Tibial nerve (tissue), 4 donors: ENCODE measurements around the gene MUC5AC. TPM values are rescaled to one million over a fixed set of nuclear protein-coding genes. Genes with fewer than 3 reads are reported as not detected.

Experiments used
- DNase-seq, 2 donors: peaks; one replicate each; pipeline ENCODE4 v3.0.0-alpha.2; 2019; ENCODE audit warnings: low spot score in 2 of 2
- H3K27ac ChIP-seq, 4 donors: fragments of 200-600 bp; sonication (generic) in 3 of 4; one replicate each; pipeline ENCODE4 v1.5.1; 2017 to 2019; ENCODE audit warnings: mild to moderate bottlenecking in 1 of 4
- H3K27me3 ChIP-seq, 2 donors: fragments of 200-600 bp; sonication (generic) in 1 of 2; one replicate each; pipeline versions ENCODE4 v1.5.1 to v1.6.0; 2017 to 2019
- H3K36me3 ChIP-seq, 3 donors: fragments of 200-600 bp; sonication (generic); one replicate each; pipeline ENCODE4 v1.5.1; 2018 to 2019
- H3K4me1 ChIP-seq, 4 donors: fragments of 200-600 bp; sonication (generic) in 3 of 4; one replicate each; pipeline ENCODE4 v1.5.1; 2017 to 2019
- H3K4me3 ChIP-seq, 4 donors: fragments of 200-600 bp; sonication (generic) in 3 of 4; one replicate each; pipeline ENCODE4 v1.5.1; 2017 to 2019; ENCODE audit warnings: mild to moderate bottlenecking in 1 of 4, moderate library complexity in 1 of 4
- H3K9me3 ChIP-seq, 4 donors: fragments of 200-600 bp; sonication (generic) in 3 of 4; one replicate each; pipeline ENCODE4 v1.5.1; 2017 to 2019
- EP300 ChIP-seq, 2 donors: sonication (generic); formaldehyde crosslinking; IDR thresholded peaks; one replicate each; pipeline ENCODE4 v1.6.1; 2017; ENCODE audit warnings: antibody characterized with exemption in 2 of 2, mild to moderate bottlenecking in 1 of 2
- POLR2A ChIP-seq, 2 donors: fragments of 450-650 bp; IDR thresholded peaks; one replicate each; pipeline ENCODE4 v1.6.1; 2017; ENCODE audit warnings: antibody characterized with exemption in 2 of 2, mild to moderate bottlenecking in 2 of 2, moderate library complexity in 2 of 2
- WGBS, 2 donors: methylation state at CpG; one replicate each; pipeline ENCODE4 v1.1.5; 2018; 5-methylcytosine and 5-hydroxymethylcytosine counted together
- total RNA-seq, 4 donors: library from RNA; depleted of rRNA; stranded (reverse); fragments of >200 nt; gene quantifications; one replicate each; pipeline ENCODE4 v1.1.0, GENCODE V29; 2016
- TF ChIP-seq, protein P1 (sequence below), 5 experiments: fragments of 200-600 bp in 3 of 5; fragments of 450-650 bp in 2 of 5; sonication (generic) in 3 of 5; IDR thresholded peaks; one replicate each; pipeline ENCODE4 v1.5.1; 2016 to 2019; ENCODE audit warnings: antibody characterized with exemption in 5 of 5, mild to moderate bottlenecking in 3 of 5, moderate library complexity in 2 of 5

Gene MUC5AC
- total RNA-seq, 4 donors from 2014 or later = not detected

DNA sequence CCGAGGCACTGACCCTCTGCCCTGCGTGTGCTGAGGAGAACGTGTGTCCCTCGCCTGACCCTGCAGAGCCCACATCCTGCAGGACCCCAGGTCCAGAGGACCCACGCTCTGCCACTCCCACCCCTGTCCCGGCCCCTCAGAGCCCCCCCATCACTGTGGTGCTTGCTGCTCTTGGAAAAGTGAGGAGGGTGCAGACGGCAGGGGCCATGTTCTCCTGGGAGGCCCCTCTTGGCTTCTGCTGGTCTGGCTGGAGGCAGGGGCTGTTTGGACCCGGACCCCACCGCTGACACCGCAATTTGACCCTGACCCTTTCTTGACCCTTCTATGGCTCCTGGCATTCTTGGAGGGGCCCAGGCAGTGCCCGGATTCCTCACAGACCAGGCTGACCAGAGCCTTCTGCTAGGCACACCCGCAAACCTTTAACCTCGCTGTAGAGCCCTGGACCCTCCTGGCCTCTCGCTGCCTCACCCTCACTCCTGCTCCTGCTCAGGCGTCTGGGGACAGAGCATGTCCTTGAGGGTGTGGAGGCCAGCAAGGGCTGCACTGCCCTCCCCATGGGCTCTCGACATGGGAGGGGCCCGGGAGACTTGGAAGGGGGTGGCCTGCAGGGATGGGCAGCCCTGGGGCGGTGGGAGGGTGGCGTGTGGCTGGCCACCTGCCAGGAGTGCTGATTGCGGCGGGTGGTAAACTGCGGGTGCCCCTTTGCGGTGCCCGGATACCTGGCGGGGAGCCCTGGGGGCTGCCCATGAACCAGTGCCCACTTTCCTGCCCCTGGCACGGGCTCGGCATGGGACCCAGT, 37.0 kb upstream of the MUC5AC start:
- DNase-seq = no peak
- no peaks in the 10 kb centered on the region for H3K9me3 ChIP-seq
- H3K4me3 ChIP-seq = no peak overlapping the region
- TF ChIP-seq EP300 (IDR thresholded peaks at IDR 0.05) (no peak), POLR2A (IDR thresholded peaks at IDR 0.05) (no peak)
- TF ChIP-seq, protein P1, sequence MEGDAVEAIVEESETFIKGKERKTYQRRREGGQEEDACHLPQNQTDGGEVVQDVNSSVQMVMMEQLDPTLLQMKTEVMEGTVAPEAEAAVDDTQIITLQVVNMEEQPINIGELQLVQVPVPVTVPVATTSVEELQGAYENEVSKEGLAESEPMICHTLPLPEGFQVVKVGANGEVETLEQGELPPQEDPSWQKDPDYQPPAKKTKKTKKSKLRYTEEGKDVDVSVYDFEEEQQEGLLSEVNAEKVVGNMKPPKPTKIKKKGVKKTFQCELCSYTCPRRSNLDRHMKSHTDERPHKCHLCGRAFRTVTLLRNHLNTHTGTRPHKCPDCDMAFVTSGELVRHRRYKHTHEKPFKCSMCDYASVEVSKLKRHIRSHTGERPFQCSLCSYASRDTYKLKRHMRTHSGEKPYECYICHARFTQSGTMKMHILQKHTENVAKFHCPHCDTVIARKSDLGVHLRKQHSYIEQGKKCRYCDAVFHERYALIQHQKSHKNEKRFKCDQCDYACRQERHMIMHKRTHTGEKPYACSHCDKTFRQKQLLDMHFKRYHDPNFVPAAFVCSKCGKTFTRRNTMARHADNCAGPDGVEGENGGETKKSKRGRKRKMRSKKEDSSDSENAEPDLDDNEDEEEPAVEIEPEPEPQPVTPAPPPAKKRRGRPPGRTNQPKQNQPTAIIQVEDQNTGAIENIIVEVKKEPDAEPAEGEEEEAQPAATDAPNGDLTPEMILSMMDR (IDR thresholded peaks at IDR 0.05) = no peak
- H3K27me3 ChIP-seq = peaks cover 0 to 23% of the 10 kb centered on the region in 2 donors
- H3K27ac ChIP-seq = no peak overlapping the region
- no peaks in the 10 kb centered on the region for H3K4me1 ChIP-seq
- 22 to 67% methylated on average over 15 to 19 of the region's 27 CpGs for WGBS, 2 donors
- no peaks in the 10 kb centered on the region for H3K36me3 ChIP-seq

DNA sequence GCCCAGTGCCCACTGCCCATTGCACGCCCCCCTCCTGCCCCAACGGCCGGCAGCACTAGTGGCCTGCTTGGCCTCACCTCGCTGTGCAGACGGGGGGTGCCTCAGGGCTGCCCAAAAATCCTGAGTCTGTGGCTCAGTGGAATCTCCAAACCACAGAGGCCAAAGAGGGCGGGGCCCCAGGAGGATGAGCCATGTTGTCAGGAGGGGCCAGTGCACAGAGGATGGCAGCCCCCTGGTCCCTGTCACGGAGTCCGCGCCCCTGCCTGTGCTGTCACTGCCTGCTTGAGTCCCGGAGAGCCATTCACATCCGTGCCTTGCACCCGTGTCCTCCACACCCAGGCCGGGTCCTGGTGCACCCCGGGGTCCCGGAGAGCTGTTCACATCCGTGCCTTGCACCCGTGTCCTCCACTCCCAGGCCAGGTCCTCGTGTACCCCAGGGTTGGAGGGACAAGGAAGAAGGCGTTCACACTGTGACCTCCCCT, 36.4 kb upstream of the MUC5AC start:
- no peak for DNase-seq
- 86 to 89% methylated on average over 16 to 19 of the region's 19 CpGs for WGBS, 2 donors
- H3K4me1 ChIP-seq = no peaks in the 10 kb centered on the region
- H3K36me3 ChIP-seq = no peaks in the 10 kb centered on the region
- H3K9me3 ChIP-seq = no peaks in the 10 kb centered on the region
- H3K27ac ChIP-seq = no peak overlapping the region
- H3K4me3 ChIP-seq = no peak overlapping the region
- H3K27me3 ChIP-seq = peaks cover 0 to 23% of the 10 kb centered on the region in 2 donors
- TF ChIP-seq, protein P1 (IDR thresholded peaks at IDR 0.05) = no peak
- no peak for TF ChIP-seq POLR2A (IDR thresholded peaks at IDR 0.05)
- TF ChIP-seq EP300 (IDR thresholded peaks at IDR 0.05) = no peak

DNA sequence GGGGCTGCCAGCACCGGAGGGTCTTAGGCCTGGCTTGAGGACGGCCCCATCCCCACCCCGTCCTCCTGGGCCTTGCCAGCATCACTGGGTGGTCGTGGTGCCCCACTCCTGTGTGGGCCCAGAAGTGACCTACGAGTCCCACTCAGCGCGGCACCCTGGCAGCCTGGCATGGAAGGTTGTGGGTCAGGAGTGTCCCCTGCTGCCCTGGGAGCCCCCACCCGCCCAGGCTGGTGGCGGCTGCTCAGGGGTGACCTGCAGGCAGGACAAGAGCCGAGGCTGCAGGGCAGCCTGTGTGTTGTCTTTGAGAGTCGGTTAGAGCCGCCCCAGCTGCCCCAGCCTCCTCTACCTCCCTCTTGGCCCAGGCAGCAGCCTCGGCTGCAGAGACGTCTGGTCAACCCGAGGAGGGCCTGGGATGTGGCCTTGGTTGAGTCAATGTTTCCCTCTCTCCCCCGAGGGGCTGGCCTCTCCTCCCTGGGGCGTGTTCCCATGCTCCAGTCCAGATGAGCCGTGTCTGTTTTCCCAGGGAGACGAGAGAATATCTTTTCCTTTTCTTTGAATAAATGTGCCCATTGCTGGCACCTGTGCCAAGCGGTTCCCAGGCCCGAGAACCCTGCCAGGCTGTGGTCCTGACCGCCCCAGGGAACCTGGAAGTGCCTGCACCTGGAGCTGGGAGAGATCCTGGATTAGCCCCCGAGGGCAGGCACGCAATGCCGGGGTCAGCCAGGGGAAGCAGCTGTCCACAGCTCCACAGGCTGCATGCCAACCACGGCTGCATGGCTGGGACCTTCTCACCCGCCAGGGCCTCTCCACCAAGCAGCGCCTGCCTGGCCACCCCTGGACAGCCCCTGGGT, 35.7 kb upstream of the MUC5AC start:
- WGBS, 2 donors = 49 to 58% methylated on average over 14 to 27 of the region's 28 CpGs
- no peaks in the 10 kb centered on the region for H3K4me1 ChIP-seq
- peaks cover 0 to 23% of the 10 kb centered on the region in 2 donors for H3K27me3 ChIP-seq
- no peaks in the 10 kb centered on the region for H3K36me3 ChIP-seq
- TF ChIP-seq EP300 (IDR thresholded peaks at IDR 0.05) = no peak
- TF ChIP-seq, protein P1 (IDR thresholded peaks at IDR 0.05) = no peak
- no peak for TF ChIP-seq POLR2A (IDR thresholded peaks at IDR 0.05)
- H3K4me3 ChIP-seq = no peak overlapping the region
- H3K27ac ChIP-seq = no peak overlapping the region
- no peaks in the 10 kb centered on the region for H3K9me3 ChIP-seq
- no peak for DNase-seq

DNA sequence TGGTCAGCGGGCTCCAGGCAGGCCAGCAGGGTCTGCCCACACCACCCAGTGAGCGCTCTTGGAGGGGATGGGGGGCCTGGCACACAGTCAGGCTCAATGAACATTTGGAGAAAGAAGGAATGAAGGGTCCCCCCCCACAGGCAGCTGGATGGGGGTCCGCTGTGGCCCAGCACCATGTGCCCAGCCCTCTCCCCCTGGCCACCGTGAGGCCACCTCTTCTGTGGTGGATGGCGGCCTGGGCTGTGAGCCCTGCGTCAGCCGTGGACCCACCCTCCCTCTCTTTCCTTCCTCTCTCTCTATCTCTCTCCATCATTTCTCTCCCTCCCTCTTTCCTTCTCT, 35.1 kb upstream of the MUC5AC start:
- peaks cover 0 to 23% of the 10 kb centered on the region in 2 donors for H3K27me3 ChIP-seq
- no peaks in the 10 kb centered on the region for H3K36me3 ChIP-seq
- DNase-seq = no peak
- H3K4me1 ChIP-seq = no peaks in the 10 kb centered on the region
- TF ChIP-seq EP300 (IDR thresholded peaks at IDR 0.05) (no peak), POLR2A (IDR thresholded peaks at IDR 0.05) (no peak)
- TF ChIP-seq, protein P1 (IDR thresholded peaks at IDR 0.05) = no peak
- no peaks in the 10 kb centered on the region for H3K9me3 ChIP-seq
- no peak overlapping the region for H3K4me3 ChIP-seq
- no peak overlapping the region for H3K27ac ChIP-seq
- WGBS, 2 donors = 75 to 77% methylated on average over 6 of the region's 7 CpGs

DNA sequence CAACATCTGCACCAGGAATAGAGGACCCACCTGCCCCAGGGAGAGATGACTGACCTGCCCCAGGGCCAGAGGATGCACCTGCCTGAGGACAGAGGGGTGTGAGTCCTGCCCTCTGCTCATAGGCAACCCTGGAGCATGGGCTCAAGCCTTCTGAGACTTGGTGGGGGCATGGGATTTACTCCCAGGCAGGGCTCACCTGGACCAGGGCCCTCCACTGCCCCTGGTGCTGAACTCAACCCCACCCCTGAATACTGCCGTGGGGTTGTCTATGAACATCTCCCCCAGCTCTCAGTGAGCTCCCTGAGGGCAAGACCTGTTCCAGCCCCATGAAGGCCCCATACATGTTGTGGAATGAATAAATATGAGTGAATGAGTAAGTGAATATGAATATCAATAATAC, 33.8 kb upstream of the MUC5AC start:
- TF ChIP-seq EP300 (IDR thresholded peaks at IDR 0.05) = no peak
- TF ChIP-seq POLR2A (IDR thresholded peaks at IDR 0.05) = no peak
- TF ChIP-seq, protein P1 (IDR thresholded peaks at IDR 0.05) = no peak
- Histone ChIP-seq H3K36me3 (no peaks in the 10 kb centered on the region), H3K27me3 (peaks cover 0 to 22% of the 10 kb centered on the region in 2 donors), H3K27ac (no peak overlapping the region), H3K4me3 (no peak overlapping the region), H3K4me1 (no peaks in the 10 kb centered on the region), H3K9me3 (no peaks in the 10 kb centered on the region)
- WGBS, 2 donors = 83 to 86% methylated on average over 1 of the region's 1 CpG
- DNase-seq = no peak
